Erythroblast (primary cell): ENCODE measurements around the gene ADK.

Experiments
- GATA1 ChIP-seq: IDR thresholded peaks from 2 replicates; pipeline ENCODE4 v1.6.1; 2011; ENCODE audit warnings: low read depth, mild to moderate bottlenecking, control low read depth, low read length, moderate library complexity
- POLR2A ChIP-seq: IDR thresholded peaks from 2 replicates; pipeline ENCODE4 v1.6.1; 2011; ENCODE audit warnings: mild to moderate bottlenecking, low read length

- TF ChIP-seq POLR2A (no peak), GATA1 (no peak)
Measured at GRCh38 chr10:74502963-74503608, 352.1 kb downstream of the ADK start.
